Testis (tissue), 3 donors: Measurements from ENCODE around the gene AKIRIN1. TPM values are rescaled to one million over a fixed set of nuclear protein-coding genes. Genes with fewer than 3 reads are reported as not detected.

Experiments used
- DNase-seq: peaks from one replicate; pipeline ENCODE4 v3.0.0-alpha.2; 2019
- H3K27ac ChIP-seq, 2 donors: fragments of 200-600 bp; sonication (generic); one replicate each; pipeline ENCODE4 v1.5.1; 2019
- H3K27me3 ChIP-seq: fragments of 200-600 bp; sonication (generic); one replicate; pipeline ENCODE4 v1.5.1; 2019
- H3K36me3 ChIP-seq: fragments of 200-600 bp; sonication (generic); one replicate; pipeline ENCODE4 v1.5.1; 2017; ENCODE audit warnings: low read depth; ENCODE audit errors: missing control alignments
- H3K4me1 ChIP-seq: fragments of 200-600 bp; sonication (generic); one replicate; pipeline ENCODE4 v1.5.1; 2019
- H3K4me3 ChIP-seq, 2 donors: fragments of 200-600 bp; sonication (generic); one replicate each; pipeline ENCODE4 v1.5.1; 2017 to 2019
- H3K9me3 ChIP-seq: fragments of 200-600 bp; sonication (generic); one replicate; pipeline ENCODE4 v1.5.1; 2017
- CTCF ChIP-seq, 3 experiments: fragments of 450-650 bp in 2 of 3; fragments of 200-600 bp in 1 of 3; sonication (generic) in 1 of 3; IDR thresholded peaks; one replicate each; pipeline ENCODE4 v1.5.1; 2016 to 2019; ENCODE audit warnings: antibody characterized with exemption in 3 of 3, mild to moderate bottlenecking in 2 of 3, moderate library complexity in 1 of 3
- POLR2A ChIP-seq: fragments of 450-650 bp; IDR thresholded peaks from one replicate; pipeline ENCODE4 v1.6.1; 2017; ENCODE audit warnings: antibody characterized with exemption, mild to moderate bottlenecking, moderate library complexity
- WGBS, 2 donors: methylation state at CpG; one replicate each; pipeline ENCODE4 v1.1.5; 2018; 5-methylcytosine and 5-hydroxymethylcytosine counted together
- intact Hi-C: fragments of 100-400 bp; cut with DNase I; formaldehyde crosslinking; loops from one replicate; pipeline ENCODE4 v1.15.1; 2023; ENCODE audit warnings: low total_unique reads
- polyA plus RNA-seq: library from polyadenylated mRNA; stranded (reverse); fragments of 350-450 nt; fragmentation: Illumina TruSeq; extraction: RNeasy Lipid Tissue Mini Kit (QIAGEN cat#74804); gene quantifications from one replicate; pipeline ENCODE4 v1.2.3, GENCODE V29; 2014; ENCODE audit warnings: low read depth, low replicate concordance; ENCODE audit not compliant: insufficient read depth
- total RNA-seq, 2 donors: library from RNA; depleted of rRNA; stranded (reverse); fragments of >200 nt; gene quantifications; one replicate each; pipeline ENCODE4 v1.2.3, GENCODE V29; 2016

AKIRIN1 gene
- total and polyA plus RNA-seq, 3 donors from 2014 or later = 134 to 169 (median 138) TPM

- DNase-seq = no peak
- WGBS, 2 donors = 76 to 77% methylated on average over 2 of the region's 2 CpGs
- Histone ChIP-seq H3K4me1 (no peaks in the 10 kb centered on the region), H3K36me3 (no peaks in the 10 kb centered on the region), H3K27me3 (no peaks in the 10 kb centered on the region), H3K27ac (no peak overlapping the region), H3K4me3 (no peak overlapping the region), H3K9me3 (no peaks in the 10 kb centered on the region)
- intact Hi-C loops = no loop called here
- no peak for TF ChIP-seq CTCF (IDR thresholded peaks at IDR 0.05)
- TF ChIP-seq POLR2A = no peak
Observed at GRCh38 chr1:38950553-38950952, 40.5 kb upstream of the AKIRIN1 start.

GRCh38 chr1:38953433-38953860 lies 37.6 kb upstream of the AKIRIN1 start:
- intact Hi-C loops = no loop called here
- whole genome bisulfite sequencing, 2 donors = 52 to 61% methylated on average over 4 of the region's 4 CpGs
- Histone ChIP-seq H3K9me3 (no peaks in the 10 kb centered on the region), H3K36me3 (no peaks in the 10 kb centered on the region), H3K4me1 (no peaks in the 10 kb centered on the region), H3K27me3 (no peaks in the 10 kb centered on the region), H3K27ac (no peak overlapping the region), H3K4me3 (no peak overlapping the region)
- TF ChIP-seq CTCF (IDR thresholded peaks at IDR 0.05) (no peak), POLR2A (no peak)
- no peak for DNase-seq

GRCh38 chr1:38958967-38959366 lies 32.1 kb upstream of the AKIRIN1 start:
- intact Hi-C loops = no loop called here
- 98 to 99% methylated on average over 2 of the region's 2 CpGs for WGBS, 2 donors
- no peak for DNase-seq
- TF ChIP-seq POLR2A = no peak
- H3K27me3 ChIP-seq = no peaks in the 10 kb centered on the region
- H3K27ac ChIP-seq = no peak overlapping the region
- H3K36me3 ChIP-seq = no peaks in the 10 kb centered on the region
- no peaks in the 10 kb centered on the region for H3K4me1 ChIP-seq
- H3K4me3 ChIP-seq = no peak overlapping the region
- H3K9me3 ChIP-seq = no peaks in the 10 kb centered on the region

- Histone ChIP-seq H3K4me1 (no peaks in the 10 kb centered on the region), H3K36me3 (no peaks in the 10 kb centered on the region), H3K9me3 (no peaks in the 10 kb centered on the region), H3K27ac (no peak overlapping the region), H3K4me3 (no peak overlapping the region), H3K27me3 (no peaks in the 10 kb centered on the region)
- intact Hi-C loops = no loop called here
- no peak for DNase-seq
- WGBS, 2 donors = 51 to 68% methylated on average over 3 of the region's 3 CpGs
- no peak for TF ChIP-seq CTCF (IDR thresholded peaks at IDR 0.05)
- TF ChIP-seq POLR2A = no peak
Observed at GRCh38 chr1:38962113-38962512, 29.0 kb upstream of the AKIRIN1 start.

- Histone ChIP-seq H3K36me3 (no peaks in the 10 kb centered on the region), H3K27me3 (no peaks in the 10 kb centered on the region), H3K4me1 (no peaks in the 10 kb centered on the region), H3K4me3 (no peak overlapping the region), H3K9me3 (no peaks in the 10 kb centered on the region), H3K27ac (no peak overlapping the region)
- WGBS, 2 donors = 92 to 94% methylated on average over 7 of the region's 7 CpGs
- intact Hi-C loops = no loop called here
- TF ChIP-seq CTCF (IDR thresholded peaks at IDR 0.05) = no peak
- TF ChIP-seq POLR2A = no peak
- DNase-seq = no peak
Observed at GRCh38 chr1:38962560-38962959, 28.5 kb upstream of the AKIRIN1 start.
